Non-pigmented ciliary epithelial cell (primary cell): Measurements from ENCODE around the gene FAM193A.
"Not testable (repeated sequence)": the region's sequence is repeated elsewhere in the genome, so short reads cannot be mapped to it uniquely, and the experiment has no call there.

Experiments
- DNase-seq: peaks from one replicate; pipeline ENCODE4 v3.0.0-alpha.2; 2010; ENCODE audit warnings: low read depth

The FAM193A gene

GRCh38 chr4:2750719-2751605 lies 214.5 kb downstream of the FAM193A start:
- DNase-seq: no peak

GRCh38 chr4:2753436-2753835 lies 217.0 kb downstream of the FAM193A start:
- no peak for DNase-seq

- DNase-seq: no peak
Measured at GRCh38 chr4:2754848-2755819, 218.7 kb downstream of the FAM193A start.

GRCh38 chr4:2755821-2756690 lies 219.6 kb downstream of the FAM193A start, which contains the start of gene TNIP2:
Gene TNIP2 (minus strand): TSS chr4:2756336. CDS start chr4:2756289, 47 bp downstream.
- no peak for DNase-seq

- DNase-seq: no peak
Measured at GRCh38 chr4:2756691-2757350, 220.4 kb downstream of the FAM193A start.

- no peak for DNase-seq
Measured at GRCh38 chr4:2757426-2757825, 221.0 kb downstream of the FAM193A start.

GRCh38 chr4:2761035-2761923 lies 224.8 kb downstream of the FAM193A start:
- no peak for DNase-seq

- DNase-seq: no peak
Measured at GRCh38 chr4:2762048-2762447, 225.6 kb downstream of the FAM193A start.

GRCh38 chr4:2762486-2763370 lies 226.3 kb downstream of the FAM193A start:
- not testable (repeated sequence) for DNase-seq

- no peak for DNase-seq
Measured at GRCh38 chr4:2763511-2763967, 227.1 kb downstream of the FAM193A start.

- no peak for DNase-seq
Measured at GRCh38 chr4:2765832-2766526, 229.5 kb downstream of the FAM193A start.

- DNase-seq: no peak
Measured at GRCh38 chr4:2767046-2767704, 230.7 kb downstream of the FAM193A start.

GRCh38 chr4:2767705-2768074 lies 231.2 kb downstream of the FAM193A start:
- no peak for DNase-seq

- DNase-seq: no peak
Measured at GRCh38 chr4:2768124-2768523, 231.7 kb downstream of the FAM193A start.

- no peak for DNase-seq
Measured at GRCh38 chr4:2768921-2769336, 232.5 kb downstream of the FAM193A start.

GRCh38 chr4:2771264-2771663 lies 234.8 kb downstream of the FAM193A start:
- DNase-seq: no peak

- DNase-seq: not testable (repeated sequence)
Measured at GRCh38 chr4:2780643-2781042, 244.2 kb downstream of the FAM193A start.

- DNase-seq: no peak
Measured at GRCh38 chr4:2781911-2782310, 245.5 kb downstream of the FAM193A start.
